Measurements from ENCODE around the gene SYT1. TPM values are rescaled to one million over a fixed set of nuclear protein-coding genes. Genes with fewer than 3 reads are reported as not detected.

Gene SYT1
- total RNA-seq, 3 donors from 2014 or later (not counting 1 experiment from before 2014, with no cell fraction given), result not detected

GRCh38 chr12:79451365-79451764 is 586.8 kb downstream of the SYT1 start:
- Histone ChIP-seq H3K4me3 (ENCODE audit: low read length) (no peak overlapping the region), H3K36me3 (ENCODE audit: control insufficient read depth, insufficient read depth, low read length) (no peaks in the 10 kb centered on the region), H3K4me1 (ENCODE audit: control insufficient read depth, insufficient read depth, low read length) (no peaks in the 10 kb centered on the region), H3K27me3 (ENCODE audit: control insufficient read depth, insufficient read depth, low read length) (no peaks in the 10 kb centered on the region), H3K27ac (ENCODE audit: low read length) (no peak overlapping the region), H3K9me3 (ENCODE audit: control insufficient read depth, insufficient read depth, low read length) (no peaks in the 10 kb centered on the region)
- intact Hi-C loops (cut with micrococcal nuclease), result no loop called here
- Mint-ChIP-seq H3K9me3 (peaks cover 0 to 2% of the 10 kb centered on the region in 2 donors), H3K27me3 (ENCODE audit: low read depth in 2 of 2) (no peaks in the 10 kb centered on the region), H3K27ac (no peak overlapping the region), H3K36me3 (no peaks in the 10 kb centered on the region), H3K4me3 (no peak overlapping the region), H3K4me1 (no peaks in the 10 kb centered on the region)
- no peak for TF ChIP-seq CTCF (IDR thresholded peaks at IDR 0.05)
- DNase-seq (no peak), ATAC-seq (no peak)

DNA sequence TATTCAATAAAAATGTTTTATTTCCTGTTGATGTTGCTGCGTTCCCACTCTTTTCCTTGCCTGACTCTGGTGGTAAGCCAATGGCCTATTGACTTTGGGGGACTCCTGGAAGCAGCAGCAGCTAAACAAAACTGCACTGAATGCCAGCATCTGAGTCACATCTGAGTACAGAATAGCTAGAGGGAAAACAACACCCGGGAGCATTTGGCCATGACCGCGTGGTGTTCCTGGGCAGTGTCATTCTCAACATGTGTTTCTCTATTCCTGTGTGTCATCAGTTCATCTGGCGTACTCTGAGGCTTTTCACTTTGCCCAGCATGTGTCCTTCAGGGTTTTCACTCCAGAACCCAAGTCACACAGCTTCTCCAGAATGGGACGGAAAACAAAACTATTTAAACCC is 587.4 kb downstream of the SYT1 start:
- no peak for TF ChIP-seq CTCF (IDR thresholded peaks at IDR 0.05)
- Mint-ChIP-seq H3K27ac (no peak overlapping the region), H3K27me3 (ENCODE audit: low read depth in 2 of 2) (no peaks in the 10 kb centered on the region), H3K4me3 (no peak overlapping the region), H3K4me1 (no peaks in the 10 kb centered on the region), H3K9me3 (peaks cover 0 to 2% of the 10 kb centered on the region in 2 donors), H3K36me3 (no peaks in the 10 kb centered on the region)
- ATAC-seq (no peak), DNase-seq (no peak)
- WGBS (ENCODE audit: insufficient coverage), result 93% methylated on average over 6 of the region's 6 CpGs
- Histone ChIP-seq H3K9me3 (ENCODE audit: control insufficient read depth, insufficient read depth, low read length) (no peaks in the 10 kb centered on the region), H3K4me3 (ENCODE audit: low read length) (no peak overlapping the region), H3K4me1 (ENCODE audit: control insufficient read depth, insufficient read depth, low read length) (no peaks in the 10 kb centered on the region), H3K36me3 (ENCODE audit: control insufficient read depth, insufficient read depth, low read length) (no peaks in the 10 kb centered on the region), H3K27me3 (ENCODE audit: control insufficient read depth, insufficient read depth, low read length) (no peaks in the 10 kb centered on the region), H3K27ac (ENCODE audit: low read length) (no peak overlapping the region)
- intact Hi-C loops (cut with micrococcal nuclease), result no loop called here

DNA sequence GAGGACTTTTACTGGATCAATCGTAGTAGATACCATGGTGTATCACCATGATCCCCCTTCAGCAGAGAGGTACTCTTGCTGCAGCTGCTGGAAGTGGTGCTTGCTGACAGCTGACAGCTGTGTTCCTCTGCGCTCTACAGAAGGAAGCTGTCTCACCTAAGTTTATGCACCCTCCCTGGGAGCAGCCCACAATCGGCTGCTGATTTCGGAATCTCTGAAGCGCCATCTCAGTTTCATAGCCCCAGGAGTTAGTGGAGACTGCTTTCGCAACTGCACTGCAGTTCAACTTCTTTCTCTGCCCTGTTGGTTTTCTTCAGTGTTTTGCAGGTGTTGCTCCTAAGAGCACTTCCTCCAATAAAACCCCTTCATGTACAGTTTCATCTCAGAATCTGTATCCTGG is 588.3 kb downstream of the SYT1 start:
- ATAC-seq (no peak), DNase-seq (no peak)
- TF ChIP-seq CTCF (IDR thresholded peaks at IDR 0.05), result no peak
- Histone ChIP-seq H3K9me3 (ENCODE audit: control insufficient read depth, insufficient read depth, low read length) (no peaks in the 10 kb centered on the region), H3K27me3 (ENCODE audit: control insufficient read depth, insufficient read depth, low read length) (no peaks in the 10 kb centered on the region), H3K27ac (ENCODE audit: low read length) (no peak overlapping the region), H3K4me1 (ENCODE audit: control insufficient read depth, insufficient read depth, low read length) (no peaks in the 10 kb centered on the region), H3K36me3 (ENCODE audit: control insufficient read depth, insufficient read depth, low read length) (no peaks in the 10 kb centered on the region), H3K4me3 (ENCODE audit: low read length) (no peak overlapping the region)
- Mint-ChIP-seq H3K9me3 (peaks cover 0 to 2% of the 10 kb centered on the region in 2 donors), H3K4me1 (no peaks in the 10 kb centered on the region), H3K27ac (no peak overlapping the region), H3K4me3 (no peak overlapping the region), H3K36me3 (no peaks in the 10 kb centered on the region), H3K27me3 (ENCODE audit: low read depth in 2 of 2) (no peaks in the 10 kb centered on the region)
- intact Hi-C loops (cut with micrococcal nuclease), result no loop called here
- WGBS (ENCODE audit: insufficient coverage), result 82% methylated on average over 6 of the region's 6 CpGs

GRCh38 chr12:79453820-79454219 is 589.2 kb downstream of the SYT1 start:
- ATAC-seq, result no peak
- H3K4me1 Mint-ChIP-seq, result no peaks in the 10 kb centered on the region
- H3K9me3 ChIP-seq (ENCODE audit: control insufficient read depth, insufficient read depth, low read length), result no peaks in the 10 kb centered on the region
- H3K27me3 ChIP-seq (ENCODE audit: control insufficient read depth, insufficient read depth, low read length), result no peaks in the 10 kb centered on the region
- H3K4me1 ChIP-seq (ENCODE audit: control insufficient read depth, insufficient read depth, low read length), result no peaks in the 10 kb centered on the region
- DNase-seq, result no peak
- no peak for TF ChIP-seq CTCF (IDR thresholded peaks at IDR 0.05)
- no peaks in the 10 kb centered on the region for H3K27me3 Mint-ChIP-seq (ENCODE audit: low read depth in 2 of 2)
- H3K36me3 ChIP-seq (ENCODE audit: control insufficient read depth, insufficient read depth, low read length), result no peaks in the 10 kb centered on the region
- H3K9me3 Mint-ChIP-seq, result peaks cover 0 to 2% of the 10 kb centered on the region in 2 donors
- no peak overlapping the region for H3K27ac ChIP-seq (ENCODE audit: low read length)
- H3K4me3 ChIP-seq (ENCODE audit: low read length), result no peak overlapping the region
- H3K27ac Mint-ChIP-seq, result no peak overlapping the region
- intact Hi-C loops (cut with micrococcal nuclease), result no loop called here
- WGBS (ENCODE audit: insufficient coverage), result 88% methylated on average over 2 of the region's 3 CpGs
- H3K4me3 Mint-ChIP-seq, result no peak overlapping the region
- no peaks in the 10 kb centered on the region for H3K36me3 Mint-ChIP-seq

Data from natural killer cell (primary cell).